HEK293 (cell line): ENCODE data around the gene LPP.

Experiments used
- CTCF ChIA-PET: fragments of 350-600 bp; formaldehyde crosslinking; extraction: SDS; loops from one replicate; lab custom pipeline; 2021; ENCODE audit warnings: antibody characterized with exemption; lab: Yijun Ruan, JAX
- POLR2A ChIA-PET: fragments of 300-600 bp; formaldehyde crosslinking; extraction: SDS; loops from one replicate; lab custom pipeline; 2020; ENCODE audit warnings: antibody characterized with exemption, inconsistent platforms; lab: Yijun Ruan, JAX
- H3K27ac ChIP-seq: fragments of 200-500 bp; sonication (Bioruptor generic); 2 replicates; pipeline ENCODE4 v1.5.1; 2014; ENCODE audit warnings: low read depth, low read length, control low read depth, inconsistent platforms; ENCODE audit errors: extremely low read depth
- H3K36me3 ChIP-seq, 2 experiments: fragments of 200-500 bp in 1 of 2; sonication (Bioruptor generic) in 1 of 2; 1 replicate in 1 of 2; 2 replicates in 1 of 2; pipeline ENCODE4 v1.5.1; 2014 to 2017; ENCODE audit warnings: inconsistent platforms in 2 of 2, low read length in 2 of 2; ENCODE audit not compliant: control insufficient read depth in 2 of 2, insufficient read depth in 1 of 2
- H3K4me1 ChIP-seq: fragments of 200-500 bp; sonication (Bioruptor generic); 2 replicates; pipeline ENCODE4 v1.5.1; 2014; ENCODE audit warnings: mild to moderate bottlenecking, low read length, inconsistent platforms; ENCODE audit not compliant: control insufficient read depth, insufficient read depth
- H3K4me3 ChIP-seq: 2 replicates; pipeline ENCODE4 v1.5.1; 2011; ENCODE audit warnings: low read depth, mild to moderate bottlenecking, control low read depth, low read length, moderate library complexity
- H3K9me3 ChIP-seq: fragments of 200-500 bp; sonication (Bioruptor generic); 2 replicates; pipeline ENCODE4 v1.5.1; 2014; ENCODE audit warnings: low read depth, low read length, inconsistent platforms; ENCODE audit not compliant: control insufficient read depth, insufficient read depth
- PRDM2 ChIP-seq: fragments of 450-650 bp; formaldehyde crosslinking; IDR thresholded peaks from 2 replicates; pipeline ENCODE4 v1.5.1; 2016; ENCODE audit warnings: missing biosample characterization, missing genetic modification characterization, borderline replicate concordance
- PRDM6 ChIP-seq: fragments of 450-650 bp; formaldehyde crosslinking; IDR thresholded peaks from 2 replicates; pipeline ENCODE4 v1.5.1; 2017; ENCODE audit warnings: missing biosample characterization, missing genetic modification characterization
- SCRT2 ChIP-seq: fragments of 450-650 bp; formaldehyde crosslinking; IDR thresholded peaks from 2 replicates; pipeline ENCODE4 v1.5.1; 2016; ENCODE audit warnings: missing biosample characterization, missing genetic modification characterization
- SP7 ChIP-seq: fragments of 450-650 bp; formaldehyde crosslinking; IDR thresholded peaks from 2 replicates; pipeline ENCODE4 v1.5.1; 2016; ENCODE audit warnings: missing biosample characterization, missing genetic modification characterization
- ZBTB11 ChIP-seq: fragments of 450-650 bp; formaldehyde crosslinking; conservative IDR thresholded peaks from 2 replicates; pipeline ENCODE4 v1.5.1; 2016; ENCODE audit warnings: low read depth, missing biosample characterization, missing genetic modification characterization
- ZFP41 ChIP-seq: fragments of 450-650 bp; formaldehyde crosslinking; IDR thresholded peaks from 2 replicates; pipeline ENCODE4 v1.5.1; 2016; ENCODE audit warnings: missing biosample characterization, missing genetic modification characterization, borderline replicate concordance
- ZNF140 ChIP-seq: fragments of 450-650 bp; formaldehyde crosslinking; IDR thresholded peaks from 2 replicates; pipeline ENCODE4 v1.5.1; 2016; ENCODE audit warnings: missing biosample characterization, missing genetic modification characterization
- ZNF169 ChIP-seq: fragments of 450-650 bp; formaldehyde crosslinking; IDR thresholded peaks from 2 replicates; pipeline ENCODE4 v1.5.1; 2016; ENCODE audit warnings: missing biosample characterization, missing genetic modification characterization
- ZNF18 ChIP-seq: fragments of 450-650 bp; formaldehyde crosslinking; IDR thresholded peaks from 2 replicates; pipeline ENCODE4 v1.5.1; 2016; ENCODE audit warnings: missing biosample characterization, missing genetic modification characterization
- ZNF335 ChIP-seq: fragments of 450-650 bp; formaldehyde crosslinking; conservative IDR thresholded peaks from 2 replicates; pipeline ENCODE4 v1.5.1; 2016; ENCODE audit warnings: missing biosample characterization, missing genetic modification characterization
- ZNF416 ChIP-seq: fragments of 450-650 bp; formaldehyde crosslinking; IDR thresholded peaks from 2 replicates; pipeline ENCODE4 v1.5.1; 2016; ENCODE audit warnings: missing biosample characterization, missing genetic modification characterization
- ZNF423 ChIP-seq: fragments of 450-650 bp; formaldehyde crosslinking; IDR thresholded peaks from 2 replicates; pipeline ENCODE4 v1.5.1; 2016; ENCODE audit warnings: missing biosample characterization, missing genetic modification characterization
- ZNF488 ChIP-seq: fragments of 450-650 bp; formaldehyde crosslinking; IDR thresholded peaks from 2 replicates; pipeline ENCODE4 v1.5.1; 2016; ENCODE audit warnings: missing biosample characterization, missing genetic modification characterization
- ZNF501 ChIP-seq: fragments of 450-650 bp; formaldehyde crosslinking; IDR thresholded peaks from 2 replicates; pipeline ENCODE4 v1.5.1; 2016; ENCODE audit warnings: missing biosample characterization, missing genetic modification characterization
- ZNF514 ChIP-seq: fragments of 450-650 bp; formaldehyde crosslinking; IDR thresholded peaks from 2 replicates; pipeline ENCODE4 v1.5.1; 2016; ENCODE audit warnings: missing biosample characterization, missing genetic modification characterization
- ZNF548 ChIP-seq: fragments of 450-650 bp; formaldehyde crosslinking; IDR thresholded peaks from 2 replicates; pipeline ENCODE4 v1.5.1; 2016; ENCODE audit warnings: missing biosample characterization, missing genetic modification characterization
- ZNF558 ChIP-seq: fragments of 450-650 bp; formaldehyde crosslinking; IDR thresholded peaks from 2 replicates; pipeline ENCODE4 v1.5.1; 2016; ENCODE audit warnings: missing biosample characterization, missing genetic modification characterization
- ZNF610 ChIP-seq: fragments of 450-650 bp; formaldehyde crosslinking; IDR thresholded peaks from 2 replicates; pipeline ENCODE4 v1.5.1; 2016; ENCODE audit warnings: missing biosample characterization, missing genetic modification characterization, borderline replicate concordance
- ZNF623 ChIP-seq: fragments of 450-650 bp; formaldehyde crosslinking; IDR thresholded peaks from 2 replicates; pipeline ENCODE4 v1.5.1; 2016; ENCODE audit warnings: missing biosample characterization, missing genetic modification characterization
- ZNF837 ChIP-seq: fragments of 450-650 bp; formaldehyde crosslinking; IDR thresholded peaks from 2 replicates; pipeline ENCODE4 v1.5.1; 2016; ENCODE audit warnings: missing biosample characterization, missing genetic modification characterization

Gene LPP

GRCh38 chr3:188914552-188914951, 760.6 kb downstream of the LPP start:
- no peak overlapping the region for H3K27ac ChIP-seq
- no peak overlapping the region for H3K4me3 ChIP-seq
- H3K9me3 ChIP-seq = no peaks in the 10 kb centered on the region
- POLR2A ChIA-PET = no interaction called here
- no peaks in the 10 kb centered on the region for H3K4me1 ChIP-seq
- CTCF ChIA-PET = no interaction called here
- TF ChIP-seq PRDM6 = no peak
- TF ChIP-seq ZNF18 = no peak
- H3K36me3 ChIP-seq = no peaks in the 10 kb centered on the region

- Histone ChIP-seq H3K4me1 (no peaks in the 10 kb centered on the region), H3K9me3 (no peaks in the 10 kb centered on the region), H3K4me3 (no peak overlapping the region), H3K36me3 (no peaks in the 10 kb centered on the region), H3K27ac (no peak overlapping the region)
- CTCF ChIA-PET = no interaction called here
- POLR2A ChIA-PET = no interaction called here
- TF ChIP-seq ZNF488 (tag by site-specific recombination) (no peak), ZNF416 (tag by site-specific recombination) (no peak), ZBTB11 (tag by site-specific recombination) (no peak), SCRT2 (tag by site-specific recombination) (no peak), ZNF169 (tag by site-specific recombination) (no peak), ZNF140 (no peak), ZNF335 (tag by site-specific recombination) (no peak), PRDM2 (no peak), SP7 (tag by site-specific recombination) (no peak), ZNF558 (tag by site-specific recombination) (no peak), ZNF423 (tag by site-specific recombination) (no peak), ZNF610 (tag by site-specific recombination) (no peak), ZNF548 (no peak), ZNF623 (no peak), ZNF501 (tag by site-specific recombination) (no peak), ZNF837 (tag by site-specific recombination) (no peak), PRDM6 (no peak), ZNF514 (tag by site-specific recombination) (no peak), ZFP41 (no peak)
Measured at GRCh38 chr3:188915127-188915526, 761.2 kb downstream of the LPP start.
